DND-41 (cell line): ENCODE measurements around the gene SLC12A8.
A peak's percentile ranks its signal among the peaks of the same experiment; 100 is the strongest.

Experiments used
- ATAC-seq: fragments of 200-7000 bp; cut with Tn5 transposase; 3 replicates; pipeline ENCODE4 v1.9.1; 2021; ENCODE audit warnings: low read depth; ENCODE audit not compliant: insufficient read depth
- DNase-seq: peaks from one replicate; pipeline ENCODE4 v3.0.0-alpha.2; 2020
- H2AFZ ChIP-seq: 2 replicates; pipeline ENCODE4 v1.6.0; 2012; ENCODE audit warnings: low read depth, low read length
- H3K27ac ChIP-seq: 2 replicates; pipeline ENCODE4 v1.5.1; 2012; ENCODE audit warnings: low read length, inconsistent platforms
- H3K27me3 ChIP-seq: fragments of 200-600 bp; sonication (generic); 2 replicates; pipeline ENCODE4 v1.6.0; 2012; ENCODE audit warnings: low read length, mild to moderate bottlenecking, inconsistent platforms; ENCODE audit not compliant: insufficient read depth, poor library complexity
- H3K36me3 ChIP-seq: 2 replicates; pipeline ENCODE4 v1.5.1; 2012; ENCODE audit warnings: low read length, inconsistent platforms; ENCODE audit not compliant: insufficient read depth
- H3K4me1 ChIP-seq: 2 replicates; pipeline ENCODE4 v1.5.1; 2012; ENCODE audit warnings: mild to moderate bottlenecking, low read length; ENCODE audit not compliant: insufficient read depth
- H3K4me2 ChIP-seq: 2 replicates; pipeline ENCODE4 v1.6.0; 2012; ENCODE audit warnings: mild to moderate bottlenecking, moderate library complexity, low read length, inconsistent platforms; ENCODE audit not compliant: insufficient read depth
- H3K4me3 ChIP-seq, 2 experiments: fragments of 200-600 bp in 1 of 2; shearing (Covaris generic) in 1 of 2; 2 replicates each; pipeline ENCODE4 v1.5.1; 2012 to 2016; ENCODE audit warnings: inconsistent platforms in 2 of 2, low read length in 2 of 2, mild to moderate bottlenecking in 2 of 2, low read depth in 1 of 2, moderate library complexity in 1 of 2
- H3K79me2 ChIP-seq: 2 replicates; pipeline ENCODE4 v1.6.0; 2012; ENCODE audit warnings: low read length, inconsistent platforms; ENCODE audit not compliant: insufficient read depth
- H3K9ac ChIP-seq: 2 replicates; pipeline ENCODE4 v1.6.0; 2012; ENCODE audit warnings: low read depth, mild to moderate bottlenecking, inconsistent platforms, low read length, moderate library complexity
- H3K9me3 ChIP-seq: 2 replicates; pipeline ENCODE4 v1.5.1; 2012; ENCODE audit warnings: low read length, moderate library complexity, mild to moderate bottlenecking, inconsistent platforms; ENCODE audit not compliant: insufficient read depth, severe bottlenecking
- H4K20me1 ChIP-seq: 2 replicates; pipeline ENCODE4 v1.6.0; 2012; ENCODE audit warnings: low read length; ENCODE audit not compliant: insufficient read depth
- EZH2 ChIP-seq: IDR thresholded peaks from 3 replicates; pipeline ENCODE4 v1.6.1; 2012; ENCODE audit warnings: borderline replicate concordance, low read depth, mild to moderate bottlenecking, moderate library complexity, low read length, inconsistent platforms; ENCODE audit not compliant: severe bottlenecking
- TF ChIP-seq, protein P1 (sequence below): IDR thresholded peaks from 2 replicates; pipeline ENCODE4 v1.5.1; 2012; ENCODE audit warnings: borderline replicate concordance, low read length, moderate library complexity, mild to moderate bottlenecking; ENCODE audit not compliant: poor library complexity, severe bottlenecking; ENCODE audit errors: extremely low read depth

The SLC12A8 gene

DNA sequence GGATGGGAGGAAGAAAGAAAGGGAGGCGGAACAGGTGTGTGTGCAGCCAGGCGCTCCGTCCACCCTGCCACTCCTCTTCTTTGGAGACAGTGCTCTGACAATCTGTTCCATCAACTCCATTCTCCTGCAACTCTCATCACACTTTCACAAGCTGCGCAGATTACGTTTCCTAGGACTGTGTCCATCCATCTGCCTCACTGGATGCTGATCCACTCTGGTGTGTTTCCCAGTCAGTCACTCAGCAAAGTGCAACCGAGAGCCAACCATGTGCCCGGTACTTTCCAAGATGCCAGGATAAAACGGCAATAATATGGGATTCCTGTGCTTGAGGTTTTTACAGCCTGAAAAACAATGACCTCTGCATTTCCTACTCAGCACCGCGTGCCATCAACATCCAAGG is 59.6 kb downstream of the SLC12A8 start:
- H3K9me3 ChIP-seq: no peaks in the 10 kb centered on the region
- DNase-seq (no peak), ATAC-seq (no peak)
- TF ChIP-seq EZH2: no peak
- TF ChIP-seq, protein P1, sequence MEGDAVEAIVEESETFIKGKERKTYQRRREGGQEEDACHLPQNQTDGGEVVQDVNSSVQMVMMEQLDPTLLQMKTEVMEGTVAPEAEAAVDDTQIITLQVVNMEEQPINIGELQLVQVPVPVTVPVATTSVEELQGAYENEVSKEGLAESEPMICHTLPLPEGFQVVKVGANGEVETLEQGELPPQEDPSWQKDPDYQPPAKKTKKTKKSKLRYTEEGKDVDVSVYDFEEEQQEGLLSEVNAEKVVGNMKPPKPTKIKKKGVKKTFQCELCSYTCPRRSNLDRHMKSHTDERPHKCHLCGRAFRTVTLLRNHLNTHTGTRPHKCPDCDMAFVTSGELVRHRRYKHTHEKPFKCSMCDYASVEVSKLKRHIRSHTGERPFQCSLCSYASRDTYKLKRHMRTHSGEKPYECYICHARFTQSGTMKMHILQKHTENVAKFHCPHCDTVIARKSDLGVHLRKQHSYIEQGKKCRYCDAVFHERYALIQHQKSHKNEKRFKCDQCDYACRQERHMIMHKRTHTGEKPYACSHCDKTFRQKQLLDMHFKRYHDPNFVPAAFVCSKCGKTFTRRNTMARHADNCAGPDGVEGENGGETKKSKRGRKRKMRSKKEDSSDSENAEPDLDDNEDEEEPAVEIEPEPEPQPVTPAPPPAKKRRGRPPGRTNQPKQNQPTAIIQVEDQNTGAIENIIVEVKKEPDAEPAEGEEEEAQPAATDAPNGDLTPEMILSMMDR: no peak
- H3K27ac ChIP-seq: no peak overlapping the region
- no peaks in the 10 kb centered on the region for H3K4me1 ChIP-seq
- H3K79me2 ChIP-seq: no peaks in the 10 kb centered on the region
- no peaks in the 10 kb centered on the region for H3K36me3 ChIP-seq
- peaks cover 5% of the 10 kb centered on the region for H3K27me3 ChIP-seq
- no peak overlapping the region for H3K4me2 ChIP-seq
- H3K9ac ChIP-seq: no peak overlapping the region
- no peak overlapping the region for H2AFZ ChIP-seq
- no peak overlapping the region for H3K4me3 ChIP-seq
- H4K20me1 ChIP-seq: no peaks in the 10 kb centered on the region

DNA sequence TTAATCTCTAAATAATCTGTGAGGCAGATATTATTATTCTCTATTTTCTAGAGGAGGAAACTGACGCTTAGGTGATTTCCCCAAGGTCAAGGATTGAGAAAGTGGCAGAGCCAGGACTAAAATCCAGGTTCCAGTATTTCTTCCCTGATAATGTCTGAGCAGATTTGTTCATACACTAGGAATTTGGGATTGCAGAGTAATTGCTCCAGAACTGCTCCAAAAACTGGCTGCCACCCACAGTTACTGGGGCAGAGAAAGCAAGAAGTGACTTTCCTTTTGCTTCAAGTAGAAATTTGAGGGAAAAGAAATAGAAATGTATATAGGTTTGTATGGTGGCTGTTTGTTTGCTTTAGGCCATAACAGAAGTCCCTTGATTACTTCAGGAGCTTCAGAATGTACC is 60.6 kb downstream of the SLC12A8 start:
- Histone ChIP-seq H3K4me1 (no peaks in the 10 kb centered on the region), H3K9ac (no peak overlapping the region), H3K79me2 (no peaks in the 10 kb centered on the region), H2AFZ (no peak overlapping the region), H3K27ac (no peak overlapping the region), H3K36me3 (no peaks in the 10 kb centered on the region), H3K27me3 (no peaks in the 10 kb centered on the region), H3K4me2 (no peak overlapping the region), H3K9me3 (no peaks in the 10 kb centered on the region), H3K4me3 (no peak overlapping the region), H4K20me1 (no peaks in the 10 kb centered on the region)
- DNase-seq (no peak), ATAC-seq (no peak)
- TF ChIP-seq, protein P1: no peak

DNA sequence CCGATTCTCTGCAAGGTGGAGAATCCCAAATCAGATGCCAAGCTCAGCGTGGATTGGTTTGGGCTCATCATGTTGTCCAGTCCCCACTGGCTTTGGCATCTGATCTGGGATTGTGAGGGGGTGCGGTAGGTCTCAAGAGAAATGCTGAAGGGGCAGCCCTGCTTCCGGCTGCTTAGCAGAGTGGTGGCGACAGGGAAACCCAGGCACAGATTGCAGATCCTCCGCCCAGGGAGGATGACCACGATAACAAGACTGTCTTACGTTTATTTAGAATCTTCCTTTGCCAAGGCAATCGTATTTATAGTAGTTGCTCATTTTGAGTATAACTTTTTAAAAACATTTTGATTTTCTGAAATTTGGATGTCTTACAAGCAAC is 61.1 kb downstream of the SLC12A8 start:
- Histone ChIP-seq H3K4me3 (no peak overlapping the region), H3K27ac (no peak overlapping the region), H3K79me2 (no peaks in the 10 kb centered on the region), H3K36me3 (no peaks in the 10 kb centered on the region), H4K20me1 (no peaks in the 10 kb centered on the region), H3K4me2 (no peak overlapping the region), H3K27me3 (no peaks in the 10 kb centered on the region), H3K9ac (no peak overlapping the region), H2AFZ (no peak overlapping the region), H3K4me1 (no peaks in the 10 kb centered on the region), H3K9me3 (no peaks in the 10 kb centered on the region)
- no peak for DNase-seq
- no peak for TF ChIP-seq EZH2
- TF ChIP-seq, protein P1: no peak
- no peak for ATAC-seq

DNA sequence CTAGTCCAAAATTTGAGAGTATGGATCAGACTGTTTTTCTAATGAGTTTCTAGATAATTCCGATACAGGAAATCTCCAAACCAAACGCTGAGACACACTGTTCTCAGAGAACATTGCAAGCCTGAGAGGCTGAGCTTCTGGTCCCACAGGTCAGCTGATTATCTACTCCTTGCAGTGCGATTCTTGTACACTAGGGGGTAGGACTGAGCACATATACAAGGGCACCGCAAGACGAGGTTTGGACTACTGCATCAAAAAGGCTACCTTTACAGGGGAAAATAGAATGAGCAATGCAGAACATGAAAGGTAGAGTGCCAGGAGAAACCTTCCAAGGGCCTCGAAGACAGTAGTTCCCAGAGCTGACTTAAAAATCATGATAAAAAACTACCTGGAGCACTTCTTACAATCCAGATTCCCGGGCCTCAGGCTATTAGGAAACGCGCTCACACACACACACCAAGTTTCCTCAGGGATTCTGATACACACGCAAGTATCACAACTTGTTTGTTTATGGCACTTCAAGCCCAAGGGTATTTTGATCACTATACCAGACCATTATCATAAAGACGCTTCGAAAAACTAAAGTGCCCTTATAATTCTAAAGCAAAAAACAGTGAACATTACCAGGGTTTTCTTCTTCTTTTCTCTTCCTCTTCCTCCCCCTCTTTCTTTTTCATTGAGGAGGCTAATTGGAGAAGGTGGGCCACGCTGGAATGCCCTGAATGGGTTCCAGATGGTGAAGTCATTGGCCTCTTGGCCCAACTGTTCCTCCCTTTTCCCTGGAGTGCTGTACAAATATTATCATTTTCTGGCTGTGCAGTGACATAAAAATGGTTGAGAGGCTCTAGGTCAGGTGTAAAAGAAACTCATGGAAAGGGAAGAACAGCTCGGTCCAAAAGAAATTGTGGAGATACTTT is 61.8 kb downstream of the SLC12A8 start:
- TF ChIP-seq, protein P1: peak; percentile 81
- no peak for TF ChIP-seq EZH2
- DNase-seq: peak; percentile 71
- no peaks in the 10 kb centered on the region for H4K20me1 ChIP-seq
- H3K4me1 ChIP-seq: no peaks in the 10 kb centered on the region
- H3K27me3 ChIP-seq: no peaks in the 10 kb centered on the region
- H2AFZ ChIP-seq: no peak overlapping the region
- no peaks in the 10 kb centered on the region for H3K79me2 ChIP-seq
- H3K27ac ChIP-seq: no peak overlapping the region
- no peak overlapping the region for H3K4me2 ChIP-seq
- no peaks in the 10 kb centered on the region for H3K36me3 ChIP-seq
- no peaks in the 10 kb centered on the region for H3K9me3 ChIP-seq
- peak; percentile 83 for ATAC-seq
- H3K9ac ChIP-seq: no peak overlapping the region
- H3K4me3 ChIP-seq: no peak overlapping the region
